ENCODE results near the gene TMEFF2. TPM values are rescaled to one million over a fixed set of nuclear protein-coding genes. Genes with fewer than 3 reads are reported as not detected.

The TMEFF2 gene
- total and polyA plus RNA-seq, 4 donors = 0.08 TPM; not detected in 3

GRCh38 chr2:191983186-191983585 lies 211.5 kb downstream of the TMEFF2 start:
- no peak overlapping the region for H3K9ac ChIP-seq (ENCODE audit: low read depth in 1 of 2, low read length in 2 of 2)
- no peaks in the 10 kb centered on the region for H3K27me3 ChIP-seq (ENCODE audit: control insufficient read depth in 4 of 4, insufficient read depth in 4 of 4, low read length in 3 of 4)
- no peak overlapping the region for H3K4me3 ChIP-seq (ENCODE audit: low read depth in 1 of 3, low read length in 3 of 3)
- DNase-seq (ENCODE audit: low spot score) = no peak
- H3K36me3 ChIP-seq (ENCODE audit: control insufficient read depth in 4 of 4, insufficient read depth in 3 of 4, low read depth in 1 of 4, low read length in 3 of 4) = no peaks in the 10 kb centered on the region
- TF ChIP-seq MAX (IDR thresholded peaks at IDR 0.05) (no peak), ATF3 (IDR thresholded peaks at IDR 0.05) (no peak), REST (IDR thresholded peaks at IDR 0.05) (no peak), NR2F2 (IDR thresholded peaks at IDR 0.05) (no peak), RAD21 (IDR thresholded peaks at IDR 0.05) (no peak), HNF4G (IDR thresholded peaks at IDR 0.05) (no peak), GABPA (IDR thresholded peaks at IDR 0.05 in 1 of 2, conservative IDR thresholded peaks at IDR 0.05 in 1 of 2) (no peak), CTCF (IDR thresholded peaks at IDR 0.05; ENCODE audit: low read depth, low read length, missing input control) (no peak)
- no peaks in the 10 kb centered on the region for H3K4me1 ChIP-seq (ENCODE audit: control insufficient read depth in 4 of 4, insufficient read depth in 4 of 4, low read length in 3 of 4)
- H3K27ac ChIP-seq (ENCODE audit: low read depth in 1 of 2, low read length in 2 of 2) = no peak overlapping the region
- H3K9me3 ChIP-seq (ENCODE audit: control insufficient read depth in 4 of 4, low read length in 3 of 4) = no peaks in the 10 kb centered on the region

- DNase-seq (ENCODE audit: low spot score) = no peak
- H3K4me1 ChIP-seq (ENCODE audit: control insufficient read depth in 4 of 4, insufficient read depth in 4 of 4, low read length in 3 of 4) = no peaks in the 10 kb centered on the region
- no peaks in the 10 kb centered on the region for H3K27me3 ChIP-seq (ENCODE audit: control insufficient read depth in 4 of 4, insufficient read depth in 4 of 4, low read length in 3 of 4)
- no peaks in the 10 kb centered on the region for H3K36me3 ChIP-seq (ENCODE audit: control insufficient read depth in 4 of 4, insufficient read depth in 3 of 4, low read depth in 1 of 4, low read length in 3 of 4)
- H3K27ac ChIP-seq (ENCODE audit: low read depth in 1 of 2, low read length in 2 of 2) = no peak overlapping the region
- TF ChIP-seq HNF4A (conservative IDR thresholded peaks at IDR 0.05) (no peak), ZBTB33 (IDR thresholded peaks at IDR 0.05) (no peak), TAF1 (conservative IDR thresholded peaks at IDR 0.05) (no peak), SP1 (IDR thresholded peaks at IDR 0.05) (no peak), FOXA1 (IDR thresholded peaks at IDR 0.05) (no peak), ATF3 (IDR thresholded peaks at IDR 0.05) (no peak), GABPA (IDR thresholded peaks at IDR 0.05 in 1 of 2, conservative IDR thresholded peaks at IDR 0.05 in 1 of 2) (no peak), JUND (IDR thresholded peaks at IDR 0.05) (no peak), HNF4G (IDR thresholded peaks at IDR 0.05) (no peak), EGR1 (IDR thresholded peaks at IDR 0.05; ENCODE audit: low read depth in 2 of 2) (no peak)
- no peak overlapping the region for H3K4me3 ChIP-seq (ENCODE audit: low read depth in 1 of 3, low read length in 3 of 3)
- WGBS = 90% methylated on average over 5 of the region's 5 CpGs
- H3K9ac ChIP-seq (ENCODE audit: low read depth in 1 of 2, low read length in 2 of 2) = no peak overlapping the region
- no peaks in the 10 kb centered on the region for H3K9me3 ChIP-seq (ENCODE audit: control insufficient read depth in 4 of 4, low read length in 3 of 4)
These were observed 213.0 kb downstream of the TMEFF2 start for GRCh38 chr2:191981706-191982105.
